ENCODE measurements around the gene KCNK6.
A peak's percentile ranks its signal among the peaks of the same experiment; 100 is the strongest.

Gene KCNK6

GRCh38 chr19:38298821-38299680, 20.6 kb upstream of the KCNK6 start:
- DNase-seq: no peak

DNA sequence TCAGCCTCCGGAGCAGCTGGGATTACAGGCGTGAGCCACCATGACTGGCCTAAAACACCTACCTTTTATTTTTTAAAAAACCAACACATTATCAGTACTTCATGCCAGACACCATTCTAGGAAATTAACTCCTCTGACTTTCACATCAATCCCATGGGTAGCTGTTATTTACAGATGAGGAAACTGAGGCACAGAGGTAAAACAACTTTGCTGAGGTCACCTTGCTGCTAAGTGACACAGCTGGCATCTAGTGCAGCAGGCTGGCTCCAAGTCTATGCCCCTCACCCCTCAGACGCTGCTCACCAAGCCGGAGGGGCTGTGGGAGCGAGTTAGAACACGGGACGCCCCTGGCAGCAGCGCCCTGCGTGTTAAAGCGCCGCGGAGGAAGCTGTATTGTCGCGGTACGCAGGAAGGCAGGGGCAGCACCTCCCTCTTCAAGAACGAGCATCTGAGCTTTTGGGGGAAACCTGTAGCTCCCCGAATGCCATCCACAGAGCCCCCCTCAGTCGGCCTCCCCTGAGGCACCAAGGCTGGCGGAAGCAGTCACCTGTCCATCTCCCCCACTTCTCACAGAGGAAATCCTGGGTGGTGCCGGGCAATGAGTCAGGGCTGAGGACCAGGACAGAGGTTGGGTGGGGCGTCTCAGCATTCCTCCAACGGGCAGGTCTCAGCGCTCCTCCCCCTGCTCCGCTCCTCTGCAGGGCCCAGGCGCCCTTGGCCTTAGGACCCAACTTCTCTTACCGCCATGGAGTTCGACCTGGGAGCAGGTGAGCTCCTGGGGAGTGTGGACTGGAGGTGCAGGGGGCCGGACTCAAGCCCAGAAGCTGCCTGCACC, 15.9 kb upstream of the KCNK6 start, which contains the start of gene C19orf33:
Gene C19orf33, plus strand, starts transcription at position 735 of the 835 bp plus-strand sequence. Its CDS starts 11 bp downstream, at position 746.
- no peak for DNase-seq

DNA sequence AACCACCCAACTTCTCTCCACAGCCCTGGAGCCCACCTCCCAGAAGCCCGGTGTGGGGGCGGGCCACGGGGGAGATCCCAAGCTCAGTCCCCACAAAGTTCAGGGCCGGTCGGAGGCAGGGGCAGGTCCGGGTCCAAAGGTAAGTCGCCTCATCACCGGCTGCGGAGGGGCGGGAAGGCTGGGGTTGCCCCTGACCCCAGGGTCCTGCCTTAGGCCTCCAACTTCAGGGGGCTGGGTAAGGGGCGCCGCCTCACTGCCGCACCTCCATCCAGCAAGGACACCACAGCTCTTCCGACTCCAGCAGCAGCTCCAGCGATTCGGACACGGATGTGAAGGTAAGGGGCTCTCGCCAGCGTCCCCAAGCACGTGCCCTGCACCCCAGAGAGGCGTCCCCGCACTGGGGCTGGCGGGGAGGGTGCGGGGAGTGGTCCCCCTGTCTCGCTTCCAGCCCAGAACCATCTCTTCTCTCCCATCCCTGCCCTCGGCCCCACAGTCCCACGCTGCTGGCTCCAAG, 15.2 kb upstream of the KCNK6 start:
- no peak for DNase-seq

- DNase-seq: no peak
These were observed 14.7 kb upstream of the KCNK6 start for GRCh38 chr19:38304866-38305429.

DNA sequence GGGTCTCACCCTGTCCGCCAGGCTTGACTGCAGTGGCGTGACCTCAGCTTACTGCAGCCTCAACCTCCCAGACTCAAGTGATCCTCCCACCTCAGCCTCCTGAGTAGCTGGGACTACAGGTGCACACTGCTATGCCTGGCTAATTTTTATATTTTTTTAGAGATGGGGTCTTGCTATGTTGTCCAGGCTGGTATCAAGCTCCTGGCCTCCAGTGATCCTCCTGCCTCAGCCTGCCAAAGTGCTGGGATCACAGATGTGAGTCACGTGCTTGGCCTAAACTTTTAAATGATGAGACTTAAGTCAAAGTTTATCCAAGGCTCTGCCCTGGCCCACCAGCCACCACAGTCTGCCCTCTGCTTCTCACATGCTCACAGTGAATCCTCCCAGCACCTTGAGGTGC, 13.4 kb upstream of the KCNK6 start:
- DNase-seq: no peak

DNA sequence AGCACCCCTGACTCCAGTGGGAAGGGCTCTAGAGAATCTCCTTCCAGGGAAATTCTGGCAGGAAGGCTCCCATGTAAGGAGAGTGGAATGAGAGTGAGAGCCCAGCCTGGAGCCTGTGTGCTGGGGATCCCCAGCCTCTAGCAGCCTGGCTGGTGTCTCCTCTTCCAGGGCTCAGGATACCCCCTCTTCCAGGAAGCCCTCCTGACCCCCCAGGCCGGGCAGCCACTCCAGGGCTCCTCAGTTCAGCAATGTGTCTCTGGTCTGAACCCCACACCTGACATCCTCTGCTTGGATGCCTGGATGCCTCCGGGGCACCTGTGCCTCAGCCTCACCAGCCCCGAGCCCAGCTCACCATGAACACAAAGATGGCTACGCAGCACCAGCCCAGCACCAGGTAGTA, 12.6 kb upstream of the KCNK6 start:
- DNase-seq: no peak

DNA sequence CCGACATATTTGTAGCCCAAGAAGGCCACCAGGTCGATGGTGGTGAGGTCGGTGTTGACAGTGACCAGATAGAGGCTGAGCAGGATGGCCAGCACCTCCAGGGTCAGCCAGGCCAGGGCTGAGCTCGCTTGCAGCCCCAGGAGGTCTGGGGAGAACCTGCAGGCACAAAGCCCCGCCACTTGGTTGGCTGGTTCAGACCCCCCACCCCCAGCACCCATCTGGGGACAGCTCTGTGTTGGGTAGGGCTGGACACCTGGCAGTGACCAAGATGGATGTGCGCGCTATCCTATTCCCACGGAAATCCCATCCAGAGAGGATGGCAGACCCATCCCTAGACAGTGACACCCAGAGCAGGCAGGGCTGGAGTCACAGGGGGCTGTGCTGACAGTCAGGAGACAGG, 12.0 kb upstream of the KCNK6 start:
- no peak for DNase-seq

DNA sequence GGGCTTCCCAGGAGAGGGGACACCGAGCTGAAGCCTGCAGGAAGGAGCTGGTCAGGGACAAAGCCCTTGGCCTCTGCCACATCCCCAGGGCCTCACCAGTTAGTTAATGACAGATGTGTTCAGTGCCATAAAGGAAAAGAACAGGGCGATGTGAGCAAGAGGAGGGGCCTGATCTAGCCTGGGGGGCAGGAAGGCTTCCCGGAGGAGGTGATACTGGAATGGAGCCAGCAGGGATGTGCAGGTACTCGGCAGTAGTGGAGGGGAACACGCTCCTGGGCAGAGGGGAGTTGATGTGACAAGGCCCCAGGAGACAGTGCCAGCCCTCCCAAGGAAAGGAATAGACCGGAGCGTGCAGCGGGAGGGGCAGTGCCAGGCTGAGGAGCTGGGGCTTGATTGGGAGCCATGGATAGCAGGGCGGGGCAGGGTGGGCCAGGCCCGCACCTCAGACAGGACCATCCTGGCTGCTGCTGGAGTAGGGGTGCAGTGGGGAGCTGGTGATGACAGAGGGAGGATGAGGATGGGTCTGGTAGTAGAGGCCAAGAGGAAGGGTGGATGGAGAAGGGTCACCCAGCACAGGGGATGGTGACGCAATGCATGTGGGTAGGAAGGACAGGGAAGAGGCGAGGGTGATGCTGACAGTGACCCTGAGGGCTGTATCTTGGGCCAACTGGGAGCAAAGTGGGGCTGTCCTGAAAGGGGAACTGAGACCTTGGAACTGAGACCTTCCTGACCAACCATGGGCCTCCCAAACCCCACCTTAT, 11.5 kb upstream of the KCNK6 start:
- no peak for DNase-seq

DNA sequence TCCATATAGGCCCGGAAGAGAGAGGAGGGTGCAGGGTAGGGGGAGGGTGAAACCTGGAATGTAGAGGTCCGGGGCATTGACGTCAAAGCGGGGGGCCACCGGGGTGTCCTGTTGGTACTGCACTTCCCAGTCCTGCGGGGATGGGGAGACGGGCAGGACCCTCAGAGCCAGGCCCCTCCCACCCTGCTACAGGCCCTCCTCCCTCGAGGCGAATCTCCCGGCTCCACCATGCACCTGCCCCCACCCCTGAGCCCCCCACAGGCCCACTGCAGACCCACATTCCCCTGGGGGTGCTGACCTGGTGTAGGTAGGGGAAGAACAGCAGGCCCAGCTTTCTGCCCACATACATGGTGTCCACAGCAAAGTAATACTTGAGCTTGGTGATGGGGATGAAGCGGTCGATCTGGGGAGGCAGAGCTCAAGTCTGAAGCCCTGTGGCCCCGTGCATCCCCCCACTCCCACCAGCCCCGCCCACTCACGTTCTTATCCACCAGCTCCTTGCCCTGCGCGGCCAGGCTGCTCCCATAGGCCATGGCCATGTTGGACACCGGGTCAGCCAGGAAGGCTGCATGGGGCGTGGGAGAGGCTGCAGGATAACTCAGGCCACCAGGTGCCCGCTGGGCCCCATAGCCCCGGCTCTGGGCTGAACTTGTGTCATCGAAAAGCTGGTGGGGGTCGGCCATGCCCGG, 10.6 kb upstream of the KCNK6 start:
- no peak for DNase-seq

- DNase-seq: no peak
These were observed 9.9 kb upstream of the KCNK6 start for GRCh38 chr19:38309615-38310278.

DNA sequence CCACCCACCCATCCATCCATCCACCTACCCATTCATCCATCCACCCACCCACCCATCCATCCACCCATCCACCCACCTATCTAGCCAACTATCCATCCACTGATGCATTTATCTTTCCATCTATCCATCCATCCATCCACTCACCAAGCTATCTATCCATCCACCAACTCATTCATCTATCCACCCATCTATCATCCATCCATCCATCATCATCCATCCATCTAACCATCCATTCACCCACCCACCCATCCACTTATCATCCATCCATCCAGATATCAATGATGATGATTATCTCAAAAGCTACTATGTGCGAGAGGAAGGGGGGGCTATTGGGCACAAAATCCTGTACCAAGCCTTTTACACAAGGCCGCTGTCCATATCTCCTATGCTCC, 9.4 kb upstream of the KCNK6 start:
- DNase-seq: no peak

- no peak for DNase-seq
These were observed 8.7 kb upstream of the KCNK6 start for GRCh38 chr19:38310986-38311385.

GRCh38 chr19:38315657-38316476, 3.8 kb upstream of the KCNK6 start, which contains the start of gene YIF1B:
TSS of gene YIF1B (minus strand) at chr19:38315947. CDS start at chr19:38315917, 30 bp downstream.
- peak; percentile 97 for DNase-seq

- DNase-seq: no peak
These were observed 3.1 kb upstream of the KCNK6 start for GRCh38 chr19:38316477-38317067.

DNA sequence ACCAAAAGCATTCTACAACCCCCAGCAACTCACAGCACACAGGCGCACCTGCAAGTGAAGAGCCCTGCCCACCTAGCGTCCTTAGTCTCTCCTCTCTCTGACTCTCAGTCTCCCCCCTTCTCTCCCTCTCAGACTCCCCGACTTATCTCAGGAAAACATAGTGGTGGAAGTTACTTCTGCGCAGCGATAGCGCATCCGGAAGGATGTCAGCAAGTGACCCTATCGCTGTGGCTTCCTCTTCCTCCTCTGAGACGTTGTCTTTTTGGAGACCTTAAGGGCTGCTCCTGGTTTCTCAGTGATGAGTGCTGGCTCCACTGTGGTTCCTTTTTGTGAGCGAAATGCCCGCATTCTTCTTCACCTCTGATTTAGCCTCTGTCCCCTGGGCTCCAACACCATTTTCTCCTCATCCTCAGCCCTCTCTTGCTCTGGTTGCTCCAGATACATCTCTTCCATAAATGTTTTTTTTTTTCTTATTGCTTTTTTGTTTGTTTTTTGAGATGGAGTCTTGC, 2.5 kb upstream of the KCNK6 start:
- DNase-seq: peak; percentile 15

DNA sequence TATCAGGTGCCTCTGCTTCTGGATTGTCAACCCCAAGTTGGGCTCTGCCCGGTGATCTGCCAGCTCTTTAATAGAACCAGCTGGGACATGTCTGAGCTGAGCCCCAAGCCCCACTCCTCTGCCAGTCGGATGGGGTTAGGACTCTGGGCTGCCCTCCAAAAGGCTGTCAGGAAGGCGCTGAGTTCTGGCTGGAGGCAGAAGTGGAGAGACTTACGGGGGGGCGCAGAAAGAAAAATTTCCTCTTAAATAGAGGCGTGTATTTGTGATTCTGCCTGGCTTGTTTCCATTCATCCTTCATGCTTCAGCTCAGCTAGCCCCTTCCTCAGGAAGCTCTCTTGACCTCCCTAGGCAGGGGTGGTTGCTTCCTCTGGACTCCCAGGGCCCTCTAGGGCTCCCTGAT, 985 bp upstream of the KCNK6 start:
- DNase-seq: no peak

- DNase-seq: no peak
These were observed 1.3 kb downstream of the KCNK6 start for GRCh38 chr19:38320969-38321339.

DNA sequence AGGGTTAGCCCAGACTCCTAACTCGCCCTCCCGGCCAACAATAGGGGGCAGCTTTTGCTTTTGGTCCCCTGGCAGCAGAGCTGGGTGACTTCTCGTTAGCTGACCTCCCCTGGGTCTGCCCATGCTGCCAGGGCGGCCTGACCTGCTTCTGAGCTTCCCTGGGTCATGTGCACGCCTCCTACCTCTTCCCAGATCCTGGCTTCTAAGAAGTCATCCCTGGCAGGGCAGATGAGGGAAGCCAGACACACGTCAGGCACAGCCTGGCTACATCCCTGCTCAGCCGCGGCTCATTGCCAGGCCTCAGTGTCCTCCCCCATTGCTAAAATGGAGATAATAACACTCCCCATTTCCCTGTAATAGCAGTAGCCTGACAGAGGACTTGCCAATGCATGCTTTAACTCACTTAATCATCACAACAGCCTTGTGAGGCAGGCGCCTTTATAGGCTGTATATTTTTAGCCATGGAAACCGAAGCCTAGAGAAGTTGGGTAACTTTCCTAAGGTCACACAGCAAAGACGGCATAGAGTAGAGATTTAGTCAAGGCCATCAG, 2.1 kb downstream of the KCNK6 start:
- DNase-seq: no peak

DNA sequence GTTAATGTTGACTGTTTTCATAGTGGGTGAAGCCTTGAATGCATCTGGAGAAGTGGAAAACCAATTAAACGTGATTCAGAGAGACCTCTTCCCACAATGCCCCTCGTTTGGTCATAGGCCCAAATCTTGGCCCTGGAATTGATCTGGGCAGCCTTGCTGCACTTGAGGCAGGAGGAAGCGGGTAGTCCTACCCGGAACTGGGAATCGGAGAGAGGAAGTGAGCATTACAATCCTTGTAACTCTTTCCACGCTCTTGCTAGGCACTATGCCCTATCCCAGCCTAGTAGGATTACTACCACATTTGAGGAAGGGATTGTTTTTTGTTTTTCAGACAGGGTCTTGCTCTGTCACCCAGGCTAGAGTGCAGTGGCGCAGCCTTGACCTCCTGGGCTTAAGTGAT, 3.6 kb downstream of the KCNK6 start:
- DNase-seq: no peak

DNA sequence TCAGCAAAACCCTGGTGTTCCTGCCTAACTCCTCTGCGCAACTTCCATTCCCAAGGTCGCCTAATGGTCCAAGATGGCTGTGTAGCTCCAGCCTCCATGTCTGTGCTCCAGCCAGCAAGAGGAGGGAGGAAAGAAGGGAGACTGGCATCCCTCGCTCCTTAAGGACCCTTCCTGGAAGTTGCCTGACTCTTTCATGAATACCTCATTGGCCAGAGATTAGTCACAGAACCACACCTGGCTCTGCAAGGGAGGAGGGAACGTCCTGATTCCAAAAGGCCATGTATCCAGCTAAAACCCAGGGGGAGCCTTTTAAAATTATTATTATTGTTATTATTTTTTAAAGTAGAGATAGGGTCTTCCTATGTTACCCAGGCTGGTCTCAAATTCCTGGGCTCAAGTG, 4.8 kb downstream of the KCNK6 start:
- DNase-seq: no peak

Data from activated naive CD4-positive, alpha-beta T cell treated with Interleukin-2 at 50 U/mL for 16 hours (primary cell).